HL-60 (cell line): ENCODE results near the gene TAGLN.

Source experiments
- DNase-seq, 2 experiments: peaks; one replicate each; pipeline ENCODE4 v3.0.0-alpha.2; 2010 to 2020; ENCODE audit warnings: low read depth in 1 of 2, low spot score in 1 of 2
- H3K27ac ChIP-seq: fragments of 250-450 bp; sonication (Bioruptor Pico); replicated peaks from 2 replicates; pipeline ENCODE4 v1.5.1; 2020; ENCODE audit warnings: mild to moderate bottlenecking, moderate library complexity
- H3K27me3 ChIP-seq: fragments of 250-450 bp; sonication (Bioruptor Pico); 2 replicates; pipeline ENCODE4 v1.5.1; 2021; ENCODE audit warnings: mild to moderate bottlenecking, moderate library complexity; ENCODE audit not compliant: insufficient read depth, poor library complexity, severe bottlenecking
- H3K4me3 ChIP-seq: replicated peaks from 2 replicates; pipeline ENCODE4 v1.5.1; 2011; ENCODE audit warnings: mild to moderate bottlenecking, control low read depth, low read length; ENCODE audit not compliant: insufficient read depth
- GABPA ChIP-seq: IDR thresholded peaks from 2 replicates; pipeline ENCODE4 v1.6.1; 2012; ENCODE audit warnings: low read depth
- POLR2AphosphoS5 ChIP-seq: IDR thresholded peaks from 2 replicates; pipeline ENCODE4 v1.6.1; 2012; ENCODE audit warnings: low read depth
- REST ChIP-seq: IDR thresholded peaks from 2 replicates; pipeline ENCODE4 v1.6.1; 2012; ENCODE audit warnings: low read depth; ENCODE audit not compliant: insufficient replicate concordance
- SPI1 ChIP-seq: IDR thresholded peaks from 2 replicates; pipeline ENCODE4 v1.6.1; 2012; ENCODE audit warnings: low read depth, mild to moderate bottlenecking, borderline replicate concordance
- TF ChIP-seq, protein P1 (sequence below): IDR thresholded peaks from one replicate; pipeline ENCODE4 v1.5.1; 2011; ENCODE audit warnings: low read length, control low read depth, inconsistent platforms; ENCODE audit not compliant: insufficient read depth

The TAGLN gene

GRCh38 chr11:117175104-117175503, 24.1 kb upstream of the TAGLN start:
- DNase-seq = no peak
- Histone ChIP-seq H3K27me3 (no peaks in the 10 kb centered on the region), H3K4me3 (no peak overlapping the region), H3K27ac (no peak overlapping the region)
- TF ChIP-seq POLR2AphosphoS5 (no peak), GABPA (no peak), REST (no peak), SPI1 (no peak)
- TF ChIP-seq, protein P1, sequence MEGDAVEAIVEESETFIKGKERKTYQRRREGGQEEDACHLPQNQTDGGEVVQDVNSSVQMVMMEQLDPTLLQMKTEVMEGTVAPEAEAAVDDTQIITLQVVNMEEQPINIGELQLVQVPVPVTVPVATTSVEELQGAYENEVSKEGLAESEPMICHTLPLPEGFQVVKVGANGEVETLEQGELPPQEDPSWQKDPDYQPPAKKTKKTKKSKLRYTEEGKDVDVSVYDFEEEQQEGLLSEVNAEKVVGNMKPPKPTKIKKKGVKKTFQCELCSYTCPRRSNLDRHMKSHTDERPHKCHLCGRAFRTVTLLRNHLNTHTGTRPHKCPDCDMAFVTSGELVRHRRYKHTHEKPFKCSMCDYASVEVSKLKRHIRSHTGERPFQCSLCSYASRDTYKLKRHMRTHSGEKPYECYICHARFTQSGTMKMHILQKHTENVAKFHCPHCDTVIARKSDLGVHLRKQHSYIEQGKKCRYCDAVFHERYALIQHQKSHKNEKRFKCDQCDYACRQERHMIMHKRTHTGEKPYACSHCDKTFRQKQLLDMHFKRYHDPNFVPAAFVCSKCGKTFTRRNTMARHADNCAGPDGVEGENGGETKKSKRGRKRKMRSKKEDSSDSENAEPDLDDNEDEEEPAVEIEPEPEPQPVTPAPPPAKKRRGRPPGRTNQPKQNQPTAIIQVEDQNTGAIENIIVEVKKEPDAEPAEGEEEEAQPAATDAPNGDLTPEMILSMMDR = no peak

- DNase-seq = no peak
- H3K27me3 ChIP-seq = no peaks in the 10 kb centered on the region
- TF ChIP-seq SPI1 (no peak), POLR2AphosphoS5 (no peak), GABPA (no peak), REST (no peak)
- TF ChIP-seq, protein P1 = no peak
- H3K27ac ChIP-seq = no peak overlapping the region
- H3K4me3 ChIP-seq = no peak overlapping the region
Measured at GRCh38 chr11:117175781-117176180, 23.4 kb upstream of the TAGLN start.

GRCh38 chr11:117176186-117176585, 23.0 kb upstream of the TAGLN start:
- H3K27ac ChIP-seq = no peak overlapping the region
- no peak for TF ChIP-seq GABPA
- TF ChIP-seq, protein P1 = no peak
- H3K27me3 ChIP-seq = no peaks in the 10 kb centered on the region
- no peak for DNase-seq
- H3K4me3 ChIP-seq = no peak overlapping the region

- Histone ChIP-seq H3K27me3 (no peaks in the 10 kb centered on the region), H3K4me3 (peak overlapping the region; percentile 65; the same call in 1 of the 2 replicates), H3K27ac (peak overlapping the region; percentile 53; the same call in 1 of the 2 replicates)
- no peak for DNase-seq
- TF ChIP-seq SPI1 = no peak
- TF ChIP-seq REST = no peak
- no peak for TF ChIP-seq POLR2AphosphoS5
- no peak for TF ChIP-seq GABPA
- TF ChIP-seq, protein P1 = no peak
Measured at GRCh38 chr11:117177534-117178209, 21.5 kb upstream of the TAGLN start.
